Neural cell (in vitro differentiated cells): ENCODE results near the gene GRIK3.

Experiments
- CTCF ChIP-seq: fragments of 450-650 bp; IDR thresholded peaks from 2 replicates; pipeline ENCODE4 v1.5.1; 2014; ENCODE audit warnings: antibody characterized with exemption, mild to moderate bottlenecking, moderate library complexity; ENCODE audit not compliant: poor library complexity, severe bottlenecking
- EZH2 ChIP-seq: fragments of 200-600, 300-800 bp; shearing (Covaris generic), sonication (generic); IDR thresholded peaks from 2 replicates; pipeline ENCODE4 v1.6.1; 2014; ENCODE audit warnings: antibody characterized with exemption, low read length, borderline replicate concordance, mild to moderate bottlenecking; ENCODE audit not compliant: insufficient read depth, poor library complexity, severe bottlenecking
- MXI1 ChIP-seq: fragments of 450-650 bp; conservative IDR thresholded peaks from 2 replicates; pipeline ENCODE4 v1.6.1; 2014; ENCODE audit warnings: antibody characterized with exemption, mild to moderate bottlenecking; ENCODE audit not compliant: poor library complexity, severe bottlenecking
- POLR2AphosphoS5 ChIP-seq: IDR thresholded peaks from 2 replicates; pipeline ENCODE4 v1.6.1; 2012

GRCh38 chr1:36984026-36984425 is 50.3 kb downstream of the GRIK3 start:
- TF ChIP-seq MXI1 (no peak), CTCF (no peak), POLR2AphosphoS5 (no peak), EZH2 (no peak)
